HUES48 (cell line): ENCODE data around the gene MEF2D.

Experiments
- H3K27ac ChIP-seq: one replicate; pipeline ENCODE4 v1.7.0; 2013; ENCODE audit warnings: low read depth, low read length, inconsistent platforms
- H3K27me3 ChIP-seq: 2 replicates; pipeline ENCODE4 v1.6.1; 2013; ENCODE audit warnings: mild to moderate bottlenecking, low read length; ENCODE audit not compliant: control insufficient read depth, insufficient read depth
- H3K36me3 ChIP-seq: 2 replicates; pipeline ENCODE4 v1.6.1; 2013; ENCODE audit warnings: low read length; ENCODE audit not compliant: control insufficient read depth, insufficient read depth
- H3K4me1 ChIP-seq: 2 replicates; pipeline ENCODE4 v1.6.1; 2013; ENCODE audit warnings: mild to moderate bottlenecking, low read length; ENCODE audit not compliant: control insufficient read depth, insufficient read depth
- H3K4me3 ChIP-seq: 2 replicates; pipeline ENCODE4 v1.5.1; 2013; ENCODE audit warnings: mild to moderate bottlenecking, low read depth, low read length
- H3K9ac ChIP-seq: 2 replicates; pipeline ENCODE4 v1.6.1; 2013; ENCODE audit warnings: mild to moderate bottlenecking, low read depth, low read length, moderate library complexity
- H3K9me3 ChIP-seq: 2 replicates; pipeline ENCODE4 v1.6.1; 2013; ENCODE audit warnings: low read length; ENCODE audit not compliant: control insufficient read depth, insufficient read depth

MEF2D gene

GRCh38 chr1:156493742-156494141, 6.8 kb downstream of the MEF2D start:
- H3K4me3 ChIP-seq: no peak overlapping the region
- H3K27me3 ChIP-seq: no peaks in the 10 kb centered on the region
- H3K36me3 ChIP-seq: no peaks in the 10 kb centered on the region
- no peak overlapping the region for H3K27ac ChIP-seq
- no peaks in the 10 kb centered on the region for H3K9me3 ChIP-seq
- H3K9ac ChIP-seq: no peak overlapping the region
- H3K4me1 ChIP-seq: peaks cover 56% of the 10 kb centered on the region

GRCh38 chr1:156493154-156493631, 7.4 kb downstream of the MEF2D start:
- Histone ChIP-seq H3K9me3 (no peaks in the 10 kb centered on the region), H3K4me3 (no peak overlapping the region), H3K36me3 (no peaks in the 10 kb centered on the region), H3K27me3 (no peaks in the 10 kb centered on the region), H3K4me1 (peaks cover 53% of the 10 kb centered on the region), H3K9ac (no peak overlapping the region), H3K27ac (no peak overlapping the region)

- no peak overlapping the region for H3K27ac ChIP-seq
- peaks cover 48% of the 10 kb centered on the region for H3K4me1 ChIP-seq
- H3K36me3 ChIP-seq: no peaks in the 10 kb centered on the region
- H3K9ac ChIP-seq: no peak overlapping the region
- no peaks in the 10 kb centered on the region for H3K27me3 ChIP-seq
- H3K4me3 ChIP-seq: no peak overlapping the region
- no peaks in the 10 kb centered on the region for H3K9me3 ChIP-seq
These were observed 7.9 kb downstream of the MEF2D start for GRCh38 chr1:156492591-156493080.

- no peak overlapping the region for H3K4me3 ChIP-seq
- H3K27ac ChIP-seq: no peak overlapping the region
- H3K4me1 ChIP-seq: peaks cover 43% of the 10 kb centered on the region
- H3K36me3 ChIP-seq: no peaks in the 10 kb centered on the region
- no peak overlapping the region for H3K9ac ChIP-seq
- no peaks in the 10 kb centered on the region for H3K27me3 ChIP-seq
- H3K9me3 ChIP-seq: no peaks in the 10 kb centered on the region
These were observed 8.5 kb downstream of the MEF2D start for GRCh38 chr1:156492013-156492590.

GRCh38 chr1:156491151-156491949, 9.2 kb downstream of the MEF2D start:
- H3K36me3 ChIP-seq: no peaks in the 10 kb centered on the region
- peak overlapping the region; percentile 7 for H3K27ac ChIP-seq
- H3K4me1 ChIP-seq: peaks cover 36% of the 10 kb centered on the region
- H3K9me3 ChIP-seq: no peaks in the 10 kb centered on the region
- H3K9ac ChIP-seq: no peak overlapping the region
- H3K27me3 ChIP-seq: no peaks in the 10 kb centered on the region
- no peak overlapping the region for H3K4me3 ChIP-seq

GRCh38 chr1:156490401-156491032, 10.1 kb downstream of the MEF2D start:
- H3K27ac ChIP-seq: peak overlapping the region; percentile 21
- H3K27me3 ChIP-seq: no peaks in the 10 kb centered on the region
- peaks cover 29% of the 10 kb centered on the region for H3K4me1 ChIP-seq
- H3K9me3 ChIP-seq: no peaks in the 10 kb centered on the region
- no peak overlapping the region for H3K9ac ChIP-seq
- peak overlapping the region; percentile 43; the same call in 1 of the 2 replicates for H3K4me3 ChIP-seq
- H3K36me3 ChIP-seq: no peaks in the 10 kb centered on the region

- peaks cover 29% of the 10 kb centered on the region for H3K4me1 ChIP-seq
These were observed 10.7 kb downstream of the MEF2D start for GRCh38 chr1:156489935-156490293.

GRCh38 chr1:156489166-156489934, 11.2 kb downstream of the MEF2D start:
- Histone ChIP-seq H3K9ac (no peak overlapping the region), H3K27me3 (no peaks in the 10 kb centered on the region), H3K4me1 (peaks cover 29% of the 10 kb centered on the region), H3K36me3 (no peaks in the 10 kb centered on the region), H3K4me3 (peak overlapping the region; percentile 43; the same call in 1 of the 2 replicates), H3K27ac (peak overlapping the region; percentile 21), H3K9me3 (no peaks in the 10 kb centered on the region)

More at GRCh38 chr1:156489935-156490293, 10.7 kb downstream of the MEF2D start:
- H3K36me3 ChIP-seq: no peaks in the 10 kb centered on the region
- H3K27me3 ChIP-seq: no peaks in the 10 kb centered on the region
- no peak overlapping the region for H3K9ac ChIP-seq
- peak overlapping the region; percentile 21 for H3K27ac ChIP-seq
- peak overlapping the region; percentile 43; the same call in 1 of the 2 replicates for H3K4me3 ChIP-seq
- no peaks in the 10 kb centered on the region for H3K9me3 ChIP-seq

- Histone ChIP-seq H3K9me3 (no peaks in the 10 kb centered on the region), H3K4me3 (no peak overlapping the region), H3K4me1 (peaks cover 29% of the 10 kb centered on the region), H3K27ac (no peak overlapping the region), H3K36me3 (no peaks in the 10 kb centered on the region), H3K9ac (no peak overlapping the region), H3K27me3 (no peaks in the 10 kb centered on the region)
These were observed 11.9 kb downstream of the MEF2D start for GRCh38 chr1:156488566-156489165.

GRCh38 chr1:156487862-156488261, 12.7 kb downstream of the MEF2D start:
- peaks cover 3% of the 10 kb centered on the region; the same call in 1 of the 2 replicates for H3K36me3 ChIP-seq
- H3K4me1 ChIP-seq: peaks cover 29% of the 10 kb centered on the region
- H3K4me3 ChIP-seq: no peak overlapping the region
- no peak overlapping the region for H3K27ac ChIP-seq
- no peaks in the 10 kb centered on the region for H3K9me3 ChIP-seq
- no peaks in the 10 kb centered on the region for H3K27me3 ChIP-seq
- H3K9ac ChIP-seq: no peak overlapping the region
